ENCODE data around the gene ZDHHC21.

The ZDHHC21 gene

GRCh38 chr9:14608540-14608939 is 84.7 kb downstream of the ZDHHC21 start:
- no peak for FAIRE-seq

- no peak for FAIRE-seq
Observed at GRCh38 chr9:14597171-14597799, 95.9 kb downstream of the ZDHHC21 start.

- no peak for FAIRE-seq
Observed at GRCh38 chr9:14593406-14593805, 99.8 kb downstream of the ZDHHC21 start.

GRCh38 chr9:14591411-14591810 is 101.8 kb downstream of the ZDHHC21 start:
- FAIRE-seq: no peak

GRCh38 chr9:14585730-14586473 is 107.3 kb downstream of the ZDHHC21 start:
- FAIRE-seq: no peak

GRCh38 chr9:14584571-14584970 is 108.7 kb downstream of the ZDHHC21 start:
- FAIRE-seq: no peak

GRCh38 chr9:14578030-14578429 is 115.2 kb downstream of the ZDHHC21 start:
- FAIRE-seq: no peak

GRCh38 chr9:14574173-14574572 is 119.1 kb downstream of the ZDHHC21 start:
- FAIRE-seq: no peak

- FAIRE-seq: no peak
Observed at GRCh38 chr9:14573319-14573718, 119.9 kb downstream of the ZDHHC21 start.

- FAIRE-seq: no peak
Observed at GRCh38 chr9:14565352-14566016, 127.7 kb downstream of the ZDHHC21 start.

GRCh38 chr9:14563902-14564624 is 129.2 kb downstream of the ZDHHC21 start:
- FAIRE-seq: no peak

GRCh38 chr9:14561929-14562405 is 131.3 kb downstream of the ZDHHC21 start:
- no peak for FAIRE-seq
